GM10847 (cell line): ENCODE data around the gene CERS2.

Experiments
- POLR2A ChIP-seq: IDR thresholded peaks from 2 replicates; pipeline ENCODE4 v1.6.1; 2011; ENCODE audit not compliant: insufficient read length; ENCODE audit errors: extremely low read depth

Gene CERS2, protein sequence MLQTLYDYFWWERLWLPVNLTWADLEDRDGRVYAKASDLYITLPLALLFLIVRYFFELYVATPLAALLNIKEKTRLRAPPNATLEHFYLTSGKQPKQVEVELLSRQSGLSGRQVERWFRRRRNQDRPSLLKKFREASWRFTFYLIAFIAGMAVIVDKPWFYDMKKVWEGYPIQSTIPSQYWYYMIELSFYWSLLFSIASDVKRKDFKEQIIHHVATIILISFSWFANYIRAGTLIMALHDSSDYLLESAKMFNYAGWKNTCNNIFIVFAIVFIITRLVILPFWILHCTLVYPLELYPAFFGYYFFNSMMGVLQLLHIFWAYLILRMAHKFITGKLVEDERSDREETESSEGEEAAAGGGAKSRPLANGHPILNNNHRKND

DNA sequence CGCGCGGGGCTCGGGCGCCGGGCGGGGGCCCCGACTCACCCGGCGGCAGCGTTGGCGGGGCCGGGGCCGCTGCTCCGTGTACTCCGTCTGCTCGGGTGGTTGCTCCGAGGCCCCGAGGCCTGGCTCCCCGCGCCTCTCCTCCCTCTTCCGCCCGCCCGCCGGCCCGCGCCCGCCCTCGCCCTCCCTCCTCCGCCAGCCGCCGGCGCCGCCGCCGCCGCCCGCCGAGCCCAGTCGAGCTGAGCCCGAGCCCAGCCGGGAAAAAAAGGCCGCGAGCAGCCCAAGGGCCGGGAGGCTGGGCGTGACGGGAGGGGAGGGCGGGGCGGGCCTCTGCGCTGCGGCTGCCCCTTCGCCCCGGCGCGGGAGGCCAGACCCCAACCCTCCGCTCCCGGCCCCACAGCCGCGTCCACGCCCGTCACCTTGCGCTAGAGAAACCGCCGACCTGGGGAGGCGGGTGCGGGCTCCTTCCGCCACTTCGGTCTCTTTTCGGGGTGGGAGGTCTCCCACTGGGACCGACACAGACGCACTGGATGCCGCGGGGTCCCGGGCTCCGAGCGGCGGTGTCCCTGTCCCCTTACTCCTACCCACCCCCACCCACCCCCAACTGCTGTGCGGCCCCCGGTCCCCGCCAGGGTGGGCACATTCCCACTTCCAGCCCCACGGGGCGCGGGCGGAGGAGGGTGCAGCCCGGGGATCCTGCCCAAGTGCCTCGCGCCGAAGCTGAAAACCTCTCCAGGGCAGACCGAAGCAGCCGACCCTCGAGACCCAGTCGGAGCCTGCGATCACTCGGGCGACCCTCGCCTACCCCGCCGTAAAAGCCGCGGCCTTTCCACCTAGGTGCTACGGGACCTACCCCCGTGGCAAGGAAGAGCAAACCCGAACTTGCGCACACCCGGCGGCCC, at the start of gene CERS2:
CERS2 (minus strand) TSS at position 256 of the 899 bp plus-strand sequence. CDS start 5,745 bp downstream, outside the sequence.
- TF ChIP-seq POLR2A = peak; percentile 45

DNA sequence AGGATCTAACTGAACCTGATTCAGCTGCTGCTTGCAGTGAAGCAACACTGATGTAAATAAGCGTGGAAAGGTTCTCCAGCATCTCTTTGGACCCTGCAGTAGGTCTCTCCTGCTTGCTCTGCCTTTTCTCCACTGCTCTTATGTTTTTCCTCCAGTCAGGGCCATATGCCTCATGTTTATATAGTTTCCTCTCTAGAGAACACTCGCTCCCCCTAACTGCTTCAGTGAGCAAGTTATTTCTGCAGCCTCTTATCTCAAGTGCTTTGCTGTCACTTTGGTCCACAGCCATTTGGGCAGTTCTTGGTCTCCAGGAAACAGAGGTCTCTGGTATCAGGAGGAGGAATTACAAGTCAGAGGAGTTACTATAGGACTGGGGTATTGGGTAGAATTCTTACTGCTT, 38.9 kb upstream of the CERS2 start:
- no peak for TF ChIP-seq POLR2A

DNA sequence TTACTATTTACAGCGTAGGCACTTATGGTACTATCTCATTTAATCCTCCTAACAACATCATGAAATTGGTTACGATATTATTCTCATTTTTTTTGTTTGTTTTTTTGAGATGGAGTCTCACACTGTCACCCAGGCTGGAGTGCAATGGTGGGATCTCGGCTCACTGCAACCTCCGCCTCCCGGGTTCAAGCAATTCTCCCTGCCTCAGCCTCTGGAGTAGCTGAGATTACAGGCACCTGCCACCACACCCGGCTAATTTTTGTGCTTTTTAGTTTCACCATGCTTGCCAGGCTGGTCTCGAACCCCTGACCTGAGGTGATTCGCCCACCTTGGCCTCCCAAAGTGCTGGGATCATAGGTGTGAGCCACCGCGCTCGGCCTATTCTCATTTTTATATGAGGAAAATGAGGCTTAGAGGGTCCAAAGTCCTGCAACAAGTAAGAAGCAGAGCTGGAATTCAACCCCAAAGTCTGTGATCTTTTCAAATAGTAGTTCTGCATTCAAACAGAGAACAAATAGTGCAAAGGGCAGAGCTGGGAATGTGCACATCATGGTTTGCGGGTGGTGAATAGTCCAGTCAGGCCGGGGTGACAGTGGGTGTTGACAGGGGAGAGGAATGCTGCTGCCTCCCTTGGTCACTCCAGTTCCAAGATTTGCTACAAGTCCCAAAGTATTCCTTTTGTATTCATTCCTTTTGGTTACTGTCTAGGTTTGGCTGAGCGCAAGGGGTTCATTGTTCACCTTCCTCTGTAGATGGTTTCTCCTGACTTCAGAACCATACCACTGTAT, 38.2 kb upstream of the CERS2 start:
- TF ChIP-seq POLR2A = no peak

DNA sequence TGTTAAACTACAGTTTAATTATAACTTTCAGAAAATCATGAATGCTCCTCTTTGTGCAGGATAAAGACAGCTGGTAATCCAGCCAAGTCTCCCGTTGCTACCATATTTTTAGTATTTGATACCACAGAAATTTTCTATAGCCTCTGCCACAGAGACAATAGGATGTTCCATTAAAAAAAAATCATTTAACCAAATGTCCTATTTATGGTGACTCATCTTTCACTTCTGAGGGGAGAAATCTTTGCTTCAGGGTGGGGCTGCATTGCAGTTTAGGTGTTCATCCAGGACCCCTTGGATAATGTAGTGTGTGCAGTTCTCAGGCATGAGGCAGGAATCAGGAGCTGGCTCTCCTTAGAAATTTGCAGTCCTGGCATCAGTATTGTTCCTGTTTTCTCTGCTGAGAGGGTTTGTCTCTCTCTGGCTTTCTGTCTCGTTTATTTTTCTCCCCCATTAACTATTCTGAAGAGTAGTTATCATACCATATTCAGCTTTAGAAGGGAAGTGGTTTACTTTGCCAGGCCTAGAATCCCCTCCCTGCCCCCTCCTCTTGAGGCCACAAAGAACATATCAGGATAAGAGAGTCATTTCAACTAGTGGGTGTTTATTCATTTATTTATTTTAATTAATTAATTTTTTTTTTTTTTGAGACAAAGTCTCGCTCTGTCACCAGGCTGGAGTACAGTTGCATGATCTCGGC, 36.7 kb upstream of the CERS2 start:
- no peak for TF ChIP-seq POLR2A

DNA sequence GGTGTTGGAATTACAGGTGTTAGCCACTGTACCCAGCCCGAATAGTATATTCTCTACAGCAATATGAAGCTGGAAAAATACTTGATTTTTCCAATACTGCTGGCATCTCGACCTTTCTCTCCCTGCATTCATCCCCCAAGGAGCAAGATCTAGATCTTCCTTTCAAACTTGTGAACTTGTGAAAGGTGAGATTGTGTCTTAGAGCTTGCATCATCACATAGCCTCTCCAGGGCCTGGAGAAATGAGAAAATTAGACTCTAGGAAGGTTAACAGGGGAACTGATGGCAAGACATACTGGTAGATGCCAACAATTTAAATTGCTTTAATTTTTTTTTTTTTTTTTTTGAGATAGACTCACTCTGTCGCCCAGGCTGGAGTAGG, 35.7 kb upstream of the CERS2 start:
- no peak for TF ChIP-seq POLR2A

DNA sequence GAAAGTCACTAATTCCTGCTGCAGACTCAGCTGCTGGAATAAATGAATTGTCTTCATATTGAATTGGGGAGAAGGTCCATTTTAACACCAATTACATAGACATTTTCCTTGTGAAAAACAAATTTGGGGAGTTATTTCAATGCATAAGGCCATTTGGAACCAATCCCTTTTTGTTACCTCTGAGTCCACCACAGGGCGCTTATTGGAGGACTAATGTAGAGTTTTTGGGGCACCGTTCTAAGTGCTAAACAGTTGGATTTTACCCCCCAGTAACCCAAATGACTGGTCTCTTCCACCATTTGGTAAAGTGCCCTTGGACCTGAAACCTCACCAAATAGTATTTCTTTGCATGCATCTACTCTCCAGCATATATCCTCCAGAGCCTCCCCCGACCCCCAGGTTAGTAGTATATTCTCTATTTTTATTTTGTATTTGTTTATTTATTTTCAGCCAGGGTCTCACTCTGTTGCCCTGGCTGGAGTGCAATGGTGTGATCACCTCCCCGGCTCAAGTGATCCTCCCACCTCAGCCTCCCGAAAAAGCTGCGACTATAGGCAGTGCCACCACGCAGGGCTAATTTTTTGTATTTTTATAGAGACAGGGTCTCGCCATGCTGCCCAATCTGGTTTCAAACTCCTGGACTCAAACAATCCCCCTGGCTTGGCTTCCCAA, 35.2 kb upstream of the CERS2 start:
- no peak for TF ChIP-seq POLR2A

DNA sequence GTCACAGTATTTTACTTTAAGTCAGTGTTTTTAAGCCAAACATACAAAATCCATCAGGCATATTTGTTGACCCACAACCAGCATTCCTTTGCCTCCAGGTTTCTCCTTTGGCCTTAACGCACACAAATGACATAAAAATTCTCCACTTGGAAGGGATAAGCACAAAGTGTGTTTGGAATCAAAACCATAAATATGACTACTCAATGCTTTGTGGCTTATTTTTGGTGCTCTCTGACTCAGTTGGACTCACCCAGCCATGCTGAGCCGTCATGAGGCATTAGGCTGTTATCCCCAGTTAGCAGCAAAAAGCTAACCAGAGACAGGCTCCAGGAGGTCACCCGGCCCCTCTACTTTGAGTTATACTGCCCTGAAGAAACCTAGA, 34.6 kb upstream of the CERS2 start:
- TF ChIP-seq POLR2A = no peak

DNA sequence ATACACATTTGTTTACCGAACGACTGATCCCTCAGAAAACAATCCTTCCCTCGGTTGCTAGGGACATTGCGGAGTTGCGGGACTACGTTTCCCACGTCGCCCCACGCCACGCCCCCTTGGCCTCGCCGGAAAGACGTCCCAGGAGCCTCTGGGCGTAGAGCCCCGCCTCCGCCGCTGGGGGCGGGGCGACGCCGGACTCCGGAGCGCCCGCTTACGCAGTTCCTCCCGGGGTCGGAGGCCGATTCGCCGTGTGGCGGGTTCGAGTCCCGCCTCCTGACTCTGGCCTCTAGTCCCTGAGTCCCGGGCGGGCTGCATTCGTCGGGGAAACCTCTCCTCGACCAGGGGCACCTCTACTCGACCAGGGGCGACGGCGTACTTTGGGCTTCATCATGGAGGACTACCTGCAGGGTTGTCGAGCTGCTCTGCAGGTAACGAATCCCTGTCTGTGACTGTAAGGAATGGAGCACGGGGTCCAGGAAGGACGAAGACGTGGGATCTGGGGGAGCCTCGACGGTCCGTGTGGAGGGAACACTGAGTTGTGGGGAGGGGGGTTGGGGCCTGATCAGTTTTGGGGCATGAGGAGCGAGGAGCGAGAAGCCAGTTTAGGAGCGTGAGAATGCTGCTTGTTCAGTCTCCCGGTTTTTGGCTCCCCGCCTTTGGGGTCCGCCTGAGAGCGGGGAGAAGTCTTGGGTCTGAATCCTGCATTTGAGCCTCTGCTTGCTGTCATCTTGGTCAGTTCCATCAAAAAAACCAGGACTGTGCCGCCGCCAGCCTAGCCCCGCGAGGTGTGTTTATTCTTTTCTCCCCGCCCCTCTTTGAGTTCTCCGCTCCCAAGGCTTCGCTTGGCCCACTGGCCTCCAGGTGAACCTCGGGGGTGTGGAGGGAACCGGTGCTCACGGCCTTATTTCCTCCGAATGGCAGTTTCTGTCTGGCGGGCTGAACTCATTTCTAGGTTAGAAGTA, 33.9 kb upstream of the CERS2 start, which contains the start of gene PRUNE1:
PRUNE1 (plus strand) TSS at position 206 of the 962 bp plus-strand sequence; CDS start at position 390, 184 bp downstream.
- peak; percentile 31 for TF ChIP-seq POLR2A

DNA sequence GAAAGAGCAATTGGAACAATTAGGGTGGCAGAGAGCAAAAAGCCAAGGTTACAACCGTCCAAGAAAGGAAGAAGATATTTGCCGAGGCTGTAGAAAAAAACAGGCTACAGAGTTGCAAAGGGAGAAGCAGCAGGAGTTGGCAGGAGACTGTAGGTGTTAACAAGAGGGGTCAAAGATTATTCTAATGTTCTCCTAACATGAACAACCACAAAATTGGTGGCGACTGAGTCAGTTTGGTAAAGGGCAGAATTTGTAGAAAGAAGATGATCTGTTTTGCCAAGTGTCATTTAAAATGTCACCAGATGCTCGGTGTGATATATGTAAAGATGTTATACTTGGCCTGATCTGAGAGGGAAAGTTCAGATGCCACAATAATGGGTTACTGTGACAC, 33.2 kb upstream of the CERS2 start:
- no peak for TF ChIP-seq POLR2A

DNA sequence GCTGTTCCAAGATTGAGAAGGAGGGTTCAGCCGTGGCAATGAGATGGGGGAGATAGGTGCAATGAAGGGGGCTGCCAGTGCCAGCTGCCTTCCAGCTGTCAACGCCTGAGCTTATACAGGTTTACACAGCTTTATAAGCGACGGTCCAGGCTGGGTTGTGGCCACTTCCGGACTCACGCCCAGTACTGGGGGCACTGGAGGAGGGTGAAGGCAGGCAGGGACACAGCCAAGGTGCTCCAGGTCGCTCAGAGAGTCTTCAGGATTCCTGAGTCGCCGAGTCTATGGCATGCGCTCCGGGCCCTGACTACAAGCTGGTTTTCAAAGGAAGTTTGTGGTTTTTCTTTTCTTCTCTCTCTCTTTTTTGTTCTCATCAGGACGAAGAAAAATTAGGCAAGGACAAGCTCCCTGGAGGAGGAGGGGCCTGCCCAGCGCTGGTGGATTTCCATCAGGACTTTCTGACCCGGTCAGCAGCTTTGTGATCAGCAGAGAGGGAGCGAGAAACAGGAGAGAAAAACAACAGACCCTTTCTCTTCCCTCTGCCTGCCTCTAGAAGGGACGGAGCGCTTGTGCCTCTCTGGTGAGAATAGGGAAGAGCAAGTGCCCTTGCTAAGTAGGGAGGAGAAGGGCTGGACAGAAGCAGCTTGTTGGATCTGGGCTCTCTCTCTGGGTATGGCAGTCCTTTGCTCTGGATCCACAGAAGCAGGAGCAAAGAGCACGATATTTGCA, 31.9 kb upstream of the CERS2 start, which contains the start of gene MINDY1:
MINDY1 (minus strand) TSS at position 576 of the 726 bp plus-strand sequence. CDS start 4,285 bp downstream, outside the sequence.
- peak; percentile 6 for TF ChIP-seq POLR2A

DNA sequence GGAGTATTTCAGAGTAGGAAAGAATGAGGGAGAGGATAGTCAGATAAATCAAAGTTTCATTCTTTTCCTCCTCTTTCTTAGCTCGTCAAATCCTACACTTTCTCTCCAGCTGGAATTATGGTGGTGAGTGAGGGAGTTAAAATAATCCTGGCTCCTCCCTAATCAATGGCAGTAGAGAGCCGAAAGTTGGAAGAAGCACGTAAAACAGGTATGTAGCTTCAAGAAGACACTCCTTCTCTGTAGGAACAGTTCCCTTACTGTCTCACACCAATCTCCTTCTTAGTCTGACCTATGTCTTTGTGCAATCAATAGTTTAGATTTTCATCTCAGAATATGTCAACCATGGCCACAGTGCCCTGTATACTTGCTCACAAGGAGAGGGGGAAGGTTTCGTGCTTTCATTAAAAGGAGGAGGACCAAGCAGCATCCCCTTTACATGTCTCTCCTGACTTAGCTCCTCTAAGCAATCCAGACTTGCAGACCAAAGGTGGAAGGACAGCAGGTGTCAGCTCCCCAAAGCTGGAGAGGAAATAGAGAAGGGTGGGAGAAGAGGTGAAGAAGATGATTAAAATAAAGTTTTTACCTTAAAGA, 31.2 kb upstream of the CERS2 start:
- no peak for TF ChIP-seq POLR2A

DNA sequence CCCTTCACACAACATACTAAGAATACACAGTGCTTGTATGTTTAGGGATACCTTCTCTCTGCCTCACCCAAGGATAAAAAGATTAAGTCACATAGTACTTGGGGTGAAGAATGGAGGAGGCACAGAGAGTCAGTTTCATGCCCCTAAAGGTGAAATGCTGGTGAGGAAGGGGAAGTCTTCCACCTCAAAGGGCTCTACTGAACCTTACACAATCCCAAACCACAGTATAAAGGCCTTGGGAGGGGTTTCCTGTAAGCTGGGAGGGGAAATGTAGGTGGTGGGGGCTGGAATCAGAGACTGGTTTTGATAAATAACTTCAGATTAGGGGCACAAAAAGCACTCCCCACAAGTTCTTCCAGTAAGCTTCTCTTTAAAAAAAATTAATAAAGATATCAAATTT, 28.5 kb upstream of the CERS2 start:
- no peak for TF ChIP-seq POLR2A
